HG02973 (cell line): ENCODE measurements around the gene NELL2.

Experiments used
- ATAC-seq: cut with Tn5 transposase; IDR thresholded peaks from one replicate; pipeline ENCODE4 v1.9.1; 2021; ENCODE audit warnings: moderate library complexity; ENCODE audit not compliant: unreplicated experiment

NELL2 gene

GRCh38 chr12:44484862-44485261 lies 391.3 kb downstream of the NELL2 start:
- ATAC-seq: no peak

GRCh38 chr12:44477331-44477980 lies 398.7 kb downstream of the NELL2 start:
- no peak for ATAC-seq

GRCh38 chr12:44476683-44477082 lies 399.4 kb downstream of the NELL2 start:
- no peak for ATAC-seq

- no peak for ATAC-seq
These were observed 411.0 kb downstream of the NELL2 start for GRCh38 chr12:44465139-44465538.

GRCh38 chr12:44464180-44464579 lies 411.9 kb downstream of the NELL2 start:
- no peak for ATAC-seq

GRCh38 chr12:44462729-44463128 lies 413.4 kb downstream of the NELL2 start:
- ATAC-seq: no peak

GRCh38 chr12:44460261-44460660 lies 415.9 kb downstream of the NELL2 start:
- ATAC-seq: no peak

- ATAC-seq: no peak
These were observed 416.5 kb downstream of the NELL2 start for GRCh38 chr12:44459569-44459968.
